ENCODE results near the gene ZNF180.

ZNF180 gene

DNA sequence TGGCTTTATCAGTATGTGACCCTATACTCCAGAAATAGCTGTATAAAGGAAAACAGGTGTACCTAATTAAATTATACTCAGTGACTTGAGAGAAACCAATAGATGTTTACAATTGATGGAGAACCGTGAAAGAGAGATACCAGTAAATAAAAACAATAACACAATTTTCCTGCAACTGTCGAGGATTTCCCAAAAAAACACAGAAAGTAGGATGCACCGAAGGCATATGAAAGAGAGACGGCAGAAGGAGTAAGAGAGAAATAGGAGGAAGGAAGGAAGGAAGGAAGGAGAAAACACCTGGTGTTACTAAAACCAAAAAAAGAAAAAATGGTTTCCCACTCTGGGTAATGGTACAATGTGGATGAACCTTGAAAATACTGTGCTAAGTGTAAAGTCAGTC lies 45.2 kb downstream of the ZNF180 start:
- TF ChIP-seq CTCF (IDR thresholded peaks at IDR 0.05; ENCODE audit: low read length, missing control alignments): no peak

GRCh38 chr19:44452367-44452766 lies 48.0 kb downstream of the ZNF180 start:
- no peak for TF ChIP-seq CTCF (IDR thresholded peaks at IDR 0.05; ENCODE audit: low read length, missing control alignments)
- DNase-seq (ENCODE audit: low read depth): no peak

More for the DNA sequence above, 45.2 kb downstream of the ZNF180 start:
- DNase-seq (ENCODE audit: low read depth): no peak
- no peak overlapping the region for H3K4me3 ChIP-seq (replicated peaks; ENCODE audit: low read depth, low read length)

GRCh38 chr19:44451687-44452086 lies 48.6 kb downstream of the ZNF180 start:
- no peak for DNase-seq (ENCODE audit: low read depth)
- H3K4me3 ChIP-seq (replicated peaks; ENCODE audit: low read depth, low read length): no peak overlapping the region
- no peak for TF ChIP-seq CTCF (IDR thresholded peaks at IDR 0.05; ENCODE audit: low read length, missing control alignments)

More at GRCh38 chr19:44452367-44452766, 48.0 kb downstream of the ZNF180 start:
- no peak overlapping the region for H3K4me3 ChIP-seq (replicated peaks; ENCODE audit: low read depth, low read length)

- TF ChIP-seq CTCF (IDR thresholded peaks at IDR 0.05; ENCODE audit: low read length, missing control alignments): no peak
- DNase-seq (ENCODE audit: low read depth): peak; percentile 96
Observed at GRCh38 chr19:44447916-44448674, 52.2 kb downstream of the ZNF180 start, which contains the start of gene ZNF229. ZNF229 (minus strand) TSS chr19:44448472; CDS start chr19:44442847, 5,625 bp downstream.

GRCh38 chr19:44438441-44438840 lies 61.9 kb downstream of the ZNF180 start:
- TF ChIP-seq CTCF (IDR thresholded peaks at IDR 0.05; ENCODE audit: low read length, missing control alignments): no peak
- no peak for DNase-seq (ENCODE audit: low read depth)
- H3K4me3 ChIP-seq (replicated peaks; ENCODE audit: low read depth, low read length): no peak overlapping the region

More at GRCh38 chr19:44447916-44448674, 52.2 kb downstream of the ZNF180 start, which contains the start of gene ZNF229:
- H3K4me3 ChIP-seq (replicated peaks; ENCODE audit: low read depth, low read length): peak within 1 kb of the TSS; percentile 81

- no peak overlapping the region for H3K4me3 ChIP-seq (replicated peaks; ENCODE audit: low read depth, low read length)
- no peak for TF ChIP-seq CTCF (IDR thresholded peaks at IDR 0.05; ENCODE audit: low read length, missing control alignments)
- DNase-seq (ENCODE audit: low read depth): no peak
Observed at GRCh38 chr19:44435441-44435840, 64.9 kb downstream of the ZNF180 start.

GRCh38 chr19:44430956-44431355 lies 69.4 kb downstream of the ZNF180 start:
- no peak for TF ChIP-seq CTCF (IDR thresholded peaks at IDR 0.05; ENCODE audit: low read length, missing control alignments)
- DNase-seq (ENCODE audit: low read depth): no peak
- no peak overlapping the region for H3K4me3 ChIP-seq (replicated peaks; ENCODE audit: low read depth, low read length)
